ENCODE measurements around the gene MPPED2.

MPPED2 gene

GRCh38 chr11:30452114-30452513, 134.0 kb downstream of the MPPED2 start:
- in situ Hi-C loops (cut with HindIII; ENCODE audit: low sequenced_read_pairs): no loop called here
- TF ChIP-seq CTCF (IDR thresholded peaks at IDR 0.05; ENCODE audit: low read depth, low read length): no peak
- no peak for DNase-seq (ENCODE audit: low read depth, low spot score)
- no peak overlapping the region for H3K4me3 ChIP-seq (ENCODE audit: low read depth, low read length)

GRCh38 chr11:30451626-30452025, 134.5 kb downstream of the MPPED2 start:
- no peak overlapping the region for H3K4me3 ChIP-seq (ENCODE audit: low read depth, low read length)
- DNase-seq (ENCODE audit: low read depth, low spot score): no peak
- no peak for TF ChIP-seq CTCF (IDR thresholded peaks at IDR 0.05; ENCODE audit: low read depth, low read length)
- in situ Hi-C loops (cut with HindIII; ENCODE audit: low sequenced_read_pairs): no loop called here

- in situ Hi-C loops (cut with HindIII; ENCODE audit: low sequenced_read_pairs): no loop called here
- H3K4me3 ChIP-seq (ENCODE audit: low read depth, low read length): no peak overlapping the region
These were observed 135.0 kb downstream of the MPPED2 start for GRCh38 chr11:30451167-30451566.

GRCh38 chr11:30447058-30447640, 139.0 kb downstream of the MPPED2 start:
- TF ChIP-seq CTCF (IDR thresholded peaks at IDR 0.05; ENCODE audit: low read depth, low read length): no peak
- in situ Hi-C loops (cut with HindIII; ENCODE audit: low sequenced_read_pairs): no loop called here
- no peak overlapping the region for H3K4me3 ChIP-seq (ENCODE audit: low read depth, low read length)

More at GRCh38 chr11:30451167-30451566, 135.0 kb downstream of the MPPED2 start:
- TF ChIP-seq CTCF (IDR thresholded peaks at IDR 0.05; ENCODE audit: low read depth, low read length): no peak
- DNase-seq (ENCODE audit: low read depth, low spot score): no peak

GRCh38 chr11:30446520-30446919, 139.6 kb downstream of the MPPED2 start:
- DNase-seq (ENCODE audit: low read depth, low spot score): no peak
- TF ChIP-seq CTCF (IDR thresholded peaks at IDR 0.05; ENCODE audit: low read depth, low read length): no peak
- H3K4me3 ChIP-seq (ENCODE audit: low read depth, low read length): no peak overlapping the region
- in situ Hi-C loops (cut with HindIII; ENCODE audit: low sequenced_read_pairs): no loop called here

More at GRCh38 chr11:30447058-30447640, 139.0 kb downstream of the MPPED2 start:
- no peak for DNase-seq (ENCODE audit: low read depth, low spot score)

- in situ Hi-C loops (cut with HindIII; ENCODE audit: low sequenced_read_pairs): no loop called here
- TF ChIP-seq CTCF (IDR thresholded peaks at IDR 0.05; ENCODE audit: low read depth, low read length): no peak
These were observed 141.1 kb downstream of the MPPED2 start for GRCh38 chr11:30445056-30445455.

More at GRCh38 chr11:30445056-30445455, 141.1 kb downstream of the MPPED2 start:
- no peak for DNase-seq (ENCODE audit: low read depth, low spot score)
- no peak overlapping the region for H3K4me3 ChIP-seq (ENCODE audit: low read depth, low read length)
